Measurements from ENCODE around the gene CD200.

DNA sequence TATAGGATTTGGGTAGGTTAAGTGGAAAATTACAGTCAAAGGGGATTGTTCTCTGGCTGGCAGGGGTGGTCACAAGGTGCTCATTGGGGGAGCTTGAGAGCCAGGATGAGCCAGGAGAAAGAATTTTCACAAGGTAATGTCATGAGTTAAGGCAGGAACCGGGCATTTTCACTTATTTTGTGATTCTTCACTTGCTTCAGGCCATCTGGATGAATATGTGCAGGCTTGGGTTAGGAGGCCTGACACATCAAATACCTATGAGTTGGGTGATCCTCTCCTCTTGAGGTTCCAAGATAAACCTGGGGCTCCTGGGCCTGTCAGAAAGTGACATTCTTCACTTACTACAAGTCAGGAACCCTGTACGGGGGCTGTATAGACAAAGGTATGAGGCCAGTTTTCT lies 68.7 kb downstream of the CD200 start:
- TF ChIP-seq, protein P1, sequence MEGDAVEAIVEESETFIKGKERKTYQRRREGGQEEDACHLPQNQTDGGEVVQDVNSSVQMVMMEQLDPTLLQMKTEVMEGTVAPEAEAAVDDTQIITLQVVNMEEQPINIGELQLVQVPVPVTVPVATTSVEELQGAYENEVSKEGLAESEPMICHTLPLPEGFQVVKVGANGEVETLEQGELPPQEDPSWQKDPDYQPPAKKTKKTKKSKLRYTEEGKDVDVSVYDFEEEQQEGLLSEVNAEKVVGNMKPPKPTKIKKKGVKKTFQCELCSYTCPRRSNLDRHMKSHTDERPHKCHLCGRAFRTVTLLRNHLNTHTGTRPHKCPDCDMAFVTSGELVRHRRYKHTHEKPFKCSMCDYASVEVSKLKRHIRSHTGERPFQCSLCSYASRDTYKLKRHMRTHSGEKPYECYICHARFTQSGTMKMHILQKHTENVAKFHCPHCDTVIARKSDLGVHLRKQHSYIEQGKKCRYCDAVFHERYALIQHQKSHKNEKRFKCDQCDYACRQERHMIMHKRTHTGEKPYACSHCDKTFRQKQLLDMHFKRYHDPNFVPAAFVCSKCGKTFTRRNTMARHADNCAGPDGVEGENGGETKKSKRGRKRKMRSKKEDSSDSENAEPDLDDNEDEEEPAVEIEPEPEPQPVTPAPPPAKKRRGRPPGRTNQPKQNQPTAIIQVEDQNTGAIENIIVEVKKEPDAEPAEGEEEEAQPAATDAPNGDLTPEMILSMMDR (IDR thresholded peaks at IDR 0.05): no peak
- TF ChIP-seq POLR2A (IDR thresholded peaks at IDR 0.05) (no peak), EP300 (IDR thresholded peaks at IDR 0.05) (no peak)
